ENCODE results near the gene UIMC1. TPM values are rescaled to one million over a fixed set of nuclear protein-coding genes. Genes with fewer than 3 reads are reported as not detected.

The UIMC1 gene
- total and polyA plus RNA-seq, 2 of the 4 experiments (the other 2 are of a cell fraction): 19.5 to 27.6 TPM

GRCh38 chr5:177006265-177006972 lies at the start of gene UIMC1 (continued):
- peak; percentile 97; the same call in 1 of the 2 replicates for TF ChIP-seq CHD1 (IDR thresholded peaks at IDR 0.05; ENCODE audit: low read depth, low read length)
- no peak for TF ChIP-seq MAFK (IDR thresholded peaks at IDR 0.05; ENCODE audit: low read depth, low read length)

GRCh38 chr5:177049285-177049684 lies 42.7 kb upstream of the UIMC1 start:
- no peak overlapping the region for H3K27ac ChIP-seq (ENCODE audit: insufficient read depth, low read length)
- no peak overlapping the region for H2BK120ac ChIP-seq (ENCODE audit: low read depth, low read length)
- TF ChIP-seq BHLHE40 (IDR thresholded peaks at IDR 0.05; ENCODE audit: low read depth, low read length) (no peak), CTCF (conservative IDR thresholded peaks at IDR 0.05; ENCODE audit: low read depth, low read length) (no peak), RCOR1 (IDR thresholded peaks at IDR 0.05; ENCODE audit: insufficient replicate concordance, low read length) (no peak), SMC3 (IDR thresholded peaks at IDR 0.05; ENCODE audit: low read depth, low read length) (no peak), USF2 (IDR thresholded peaks at IDR 0.05; ENCODE audit: low read depth, low read length) (no peak), MXI1 (IDR thresholded peaks at IDR 0.05; ENCODE audit: borderline replicate concordance, low read depth, low read length) (no peak)
- dilution Hi-C loops (cut with HindIII; ENCODE audit: low sequenced_read_pairs, unreplicated experiment) (no loop called here), intact Hi-C loops (cut with micrococcal nuclease) (no loop called here), in situ Hi-C loops (cut with MboI; ENCODE audit: low sequenced_read_pairs) (no loop called here)
- no peaks in the 10 kb centered on the region for H3K4me1 ChIP-seq (ENCODE audit: control insufficient read depth, insufficient read depth, low read length)
- ChIA-PET POLR2A (ENCODE audit: unreplicated experiment) (no interaction called here), CTCF (no interaction called here)
- peak overlapping the region; percentile 70 for H2AK9ac ChIP-seq (replicated peaks; ENCODE audit: low read depth, low read length, poor library complexity)
- ATAC-seq (ENCODE audit: low read depth) (no peak), DNase-seq (no peak)
- no peaks in the 10 kb centered on the region for H3K9me1 ChIP-seq (ENCODE audit: insufficient read depth, low read length)
- H3K4me2 ChIP-seq (ENCODE audit: low read depth, low read length): no peak overlapping the region
- H2BK5ac ChIP-seq (ENCODE audit: low read depth, low read length, poor library complexity, severe bottlenecking): no peak overlapping the region
- no peaks in the 10 kb centered on the region; a peak in 1 of 4 replicates for H3K79me1 ChIP-seq (ENCODE audit: low read depth in 1 of 2, low read length in 2 of 2)
- no peak overlapping the region for H4K8ac ChIP-seq (ENCODE audit: low read depth in 2 of 2, low read length in 2 of 2)
- no peak overlapping the region for H3K14ac ChIP-seq (replicated peaks; ENCODE audit: low read depth, low read length)
- no peak overlapping the region for H3K23ac ChIP-seq (ENCODE audit: low read depth, low read length)
- H2BK20ac ChIP-seq (ENCODE audit: low read depth, low read length): no peak overlapping the region
- BruUV-seq (replicated peaks): no TSS peak
- 98% methylated on average over 5 of the region's 5 CpGs; no CpG with 5 or more reads in 1 of the 2 experiments for WGBS, 2 experiments (ENCODE audit: extremely low coverage in 2 of 2, insufficient read length in 1 of 2)
- no peaks in the 10 kb centered on the region for H3K27me3 ChIP-seq (ENCODE audit: control insufficient read depth, insufficient read depth, low read length)
- no peak overlapping the region for H3K56ac ChIP-seq (ENCODE audit: extremely low read depth, insufficient read depth, low read length)
- no peaks in the 10 kb centered on the region for H3K9me3 ChIP-seq (ENCODE audit: control insufficient read depth, insufficient read depth, low read length)
- no peak overlapping the region for H2BK15ac ChIP-seq (ENCODE audit: low read depth, low read length)
- H3K36me3 ChIP-seq (ENCODE audit: control insufficient read depth, insufficient read depth, low read length): peaks cover 32% of the 10 kb centered on the region
- no peak overlapping the region for H3K4me3 ChIP-seq (ENCODE audit: insufficient read depth, low read depth, low read length)
- no peak overlapping the region for H2AK5ac ChIP-seq (ENCODE audit: low read depth, low read length)
- no peak overlapping the region for H3K9ac ChIP-seq (ENCODE audit: low read depth, low read length)
- H3K18ac ChIP-seq (ENCODE audit: low read depth, low read length): no peak overlapping the region
- H4K91ac ChIP-seq (ENCODE audit: insufficient read depth, low read depth, low read length): no peak overlapping the region
- no peak overlapping the region for H4K5ac ChIP-seq (ENCODE audit: low read depth, low read length)
- H2AFZ ChIP-seq (replicated peaks; ENCODE audit: low read length, poor library complexity): no peak overlapping the region
- no peaks in the 10 kb centered on the region for H4K20me1 ChIP-seq (ENCODE audit: insufficient read depth, low read length)
- H3K4ac ChIP-seq (ENCODE audit: low read depth, low read length): no peak overlapping the region

All from IMR-90 (cell line).